Measurements from ENCODE around the gene ECEL1.

- TF ChIP-seq CTCF (IDR thresholded peaks at IDR 0.05; ENCODE audit: insufficient read depth, low read depth, low read length) (no peak), EZH2 (IDR thresholded peaks at IDR 0.05; ENCODE audit: insufficient read depth, low read length) (no peak)
Observed at GRCh38 chr2:232490221-232491138, 2.8 kb upstream of the ECEL1 start.
